GM10266 (cell line): ENCODE data around the gene SSH2.

Source experiments
- DNase-seq: peaks from one replicate; pipeline ENCODE4 v3.0.0; 2012; ENCODE audit errors: extremely low spot score
- TF ChIP-seq, protein P1 (sequence below): IDR thresholded peaks from 2 replicates; pipeline ENCODE4 v1.5.1; 2012; ENCODE audit warnings: mild to moderate bottlenecking, low read depth; ENCODE audit not compliant: control insufficient read depth, insufficient read depth; ENCODE audit errors: missing control alignments

The SSH2 gene

GRCh38 chr17:29929006-29929532, 959 bp downstream of the SSH2 start:
- no peak for DNase-seq

DNA sequence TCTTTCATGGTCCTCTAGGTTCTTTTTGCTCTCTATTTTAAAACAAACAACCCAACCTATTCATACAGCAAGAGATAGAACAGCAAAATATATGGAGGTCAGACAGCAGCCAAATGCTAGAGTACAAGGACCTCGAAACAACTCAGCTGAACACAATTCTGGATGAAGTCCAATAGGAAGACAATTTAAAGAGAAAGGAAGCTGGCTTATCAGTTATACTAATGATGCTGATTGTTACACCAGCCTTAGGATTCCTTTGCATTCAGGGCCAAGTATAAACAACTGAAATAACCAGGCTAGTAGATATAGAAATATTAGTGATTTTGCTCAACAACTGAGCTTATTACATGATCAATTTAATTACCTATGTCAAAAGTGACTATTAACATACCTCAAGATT, 2.5 kb downstream of the SSH2 start:
- TF ChIP-seq, protein P1, sequence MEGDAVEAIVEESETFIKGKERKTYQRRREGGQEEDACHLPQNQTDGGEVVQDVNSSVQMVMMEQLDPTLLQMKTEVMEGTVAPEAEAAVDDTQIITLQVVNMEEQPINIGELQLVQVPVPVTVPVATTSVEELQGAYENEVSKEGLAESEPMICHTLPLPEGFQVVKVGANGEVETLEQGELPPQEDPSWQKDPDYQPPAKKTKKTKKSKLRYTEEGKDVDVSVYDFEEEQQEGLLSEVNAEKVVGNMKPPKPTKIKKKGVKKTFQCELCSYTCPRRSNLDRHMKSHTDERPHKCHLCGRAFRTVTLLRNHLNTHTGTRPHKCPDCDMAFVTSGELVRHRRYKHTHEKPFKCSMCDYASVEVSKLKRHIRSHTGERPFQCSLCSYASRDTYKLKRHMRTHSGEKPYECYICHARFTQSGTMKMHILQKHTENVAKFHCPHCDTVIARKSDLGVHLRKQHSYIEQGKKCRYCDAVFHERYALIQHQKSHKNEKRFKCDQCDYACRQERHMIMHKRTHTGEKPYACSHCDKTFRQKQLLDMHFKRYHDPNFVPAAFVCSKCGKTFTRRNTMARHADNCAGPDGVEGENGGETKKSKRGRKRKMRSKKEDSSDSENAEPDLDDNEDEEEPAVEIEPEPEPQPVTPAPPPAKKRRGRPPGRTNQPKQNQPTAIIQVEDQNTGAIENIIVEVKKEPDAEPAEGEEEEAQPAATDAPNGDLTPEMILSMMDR, result no peak
- DNase-seq, result no peak

More at GRCh38 chr17:29929006-29929532, 959 bp downstream of the SSH2 start:
- TF ChIP-seq, protein P1, result no peak

GRCh38 chr17:29924786-29925185, 5.2 kb downstream of the SSH2 start:
- DNase-seq, result no peak
- TF ChIP-seq, protein P1, result no peak

GRCh38 chr17:29918922-29919856, 10.8 kb downstream of the SSH2 start:
- TF ChIP-seq, protein P1, result no peak
- no peak for DNase-seq

- DNase-seq, result no peak
- TF ChIP-seq, protein P1, result no peak
Observed at GRCh38 chr17:29918016-29918415, 12.0 kb downstream of the SSH2 start.

DNA sequence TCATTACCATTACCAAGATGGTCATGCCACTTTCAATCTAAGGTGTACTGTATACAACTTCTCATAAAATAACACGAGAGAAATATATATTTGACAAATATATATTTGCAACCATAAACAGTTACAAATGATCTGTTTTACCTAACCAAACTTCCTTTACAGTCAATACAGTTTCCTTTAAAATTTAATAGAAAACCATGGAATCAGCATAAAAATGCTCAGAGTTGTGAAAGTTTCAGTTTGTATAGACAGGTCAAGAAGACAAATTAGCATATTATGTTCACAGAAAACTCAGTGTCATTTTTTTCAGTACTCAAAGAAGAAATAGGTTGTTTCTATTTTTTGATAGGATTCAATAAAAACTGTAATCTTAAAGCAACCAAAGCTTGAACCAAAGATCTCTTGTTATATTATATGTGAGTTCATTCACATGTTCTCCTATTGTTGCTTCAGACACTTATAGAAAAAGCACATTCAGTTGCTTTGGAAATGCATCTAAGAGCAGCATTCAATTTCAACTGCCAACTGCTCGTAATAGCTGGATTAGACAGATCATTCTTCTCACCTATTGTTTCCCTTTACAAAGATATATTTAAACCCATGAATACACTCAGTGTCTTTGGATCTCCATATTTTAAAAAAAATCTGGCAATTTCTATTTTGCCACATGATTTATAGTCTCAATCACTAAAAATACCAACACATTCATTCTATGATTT, 15.1 kb downstream of the SSH2 start:
- TF ChIP-seq, protein P1, result no peak
- DNase-seq, result no peak
